Activated CD4-positive, alpha-beta memory T cell treated with anti-CD3 and anti-CD28 coated beads, Interleukin-2, amount 10 ng/mL, durations not matched to agents 7 days and 5 days (primary cell): ENCODE data around the gene MUS81. TPM values are rescaled to one million over a fixed set of nuclear protein-coding genes. Genes with fewer than 3 reads are reported as not detected.

Experiments used
- CTCF ChIA-PET: fragments of 350-600 bp; sonication (Branson Sonifier 250); formaldehyde crosslinking; loops from one replicate; lab custom pipeline; 2021; ENCODE audit warnings: antibody characterized with exemption, inconsistent platforms; lab: Charles Lee
- POLR2A ChIA-PET: fragments of 350-600 bp; sonication (Branson Sonifier 250); formaldehyde crosslinking; loops from one replicate; lab custom pipeline; 2021; ENCODE audit warnings: antibody characterized with exemption; lab: Charles Lee
- DNase-seq: peaks from one replicate; pipeline ENCODE4 v3.0.0-alpha.2; 2020
- H3K27ac Mint-ChIP-seq: one replicate; pipeline ENCODE4 v1.8.0; 2021; ENCODE audit warnings: mild to moderate bottlenecking, mixed read lengths
- H3K27me3 Mint-ChIP-seq: one replicate; pipeline ENCODE4 v1.8.0; 2021; ENCODE audit warnings: mixed read lengths
- H3K36me3 Mint-ChIP-seq: one replicate; pipeline ENCODE4 v1.8.0; 2021; ENCODE audit warnings: low read depth, mixed read lengths
- H3K4me1 Mint-ChIP-seq: one replicate; pipeline ENCODE4 v1.8.0; 2021; ENCODE audit warnings: mixed read lengths
- H3K4me3 Mint-ChIP-seq: one replicate; pipeline ENCODE4 v1.8.0; 2021; ENCODE audit warnings: mild to moderate bottlenecking, mixed read lengths
- H3K9me3 Mint-ChIP-seq: one replicate; pipeline ENCODE4 v1.8.0; 2021; ENCODE audit warnings: mixed read lengths
- total RNA-seq, 2 experiments: library from RNA; stranded (reverse); gene quantifications; one replicate each; pipeline ENCODE4 v1.2.3, GENCODE V29; 2021

Gene MUS81
- total RNA-seq, 2 experiments from 2014 or later = 86.9 to 91.9 TPM

- Mint-ChIP-seq H3K4me1 (peaks cover 17% of the 10 kb centered on the region), H3K9me3 (peaks cover 5% of the 10 kb centered on the region), H3K36me3 (peaks cover 45% of the 10 kb centered on the region), H3K27me3 (no peaks in the 10 kb centered on the region), H3K4me3 (no peak overlapping the region), H3K27ac (no peak overlapping the region)
- no peak for DNase-seq
- CTCF ChIA-PET = interaction anchor here (2.6 kb wide), 1 partner anchor 10 kb away, joined by 10 read pairs; the partner anchor contains the start of gene MUS81
- POLR2A ChIA-PET = interaction anchor here (0.7 to 4.6 kb wide), 9 partner anchors 8 to 129 kb away, joined by 3 to 38 read pairs (median 6); partner anchors contain the start of genes AP5B1, CFL1, MUS81 and RNASEH2C
Observed at GRCh38 chr11:65849771-65850216, 10.4 kb upstream of the MUS81 start.

DNA sequence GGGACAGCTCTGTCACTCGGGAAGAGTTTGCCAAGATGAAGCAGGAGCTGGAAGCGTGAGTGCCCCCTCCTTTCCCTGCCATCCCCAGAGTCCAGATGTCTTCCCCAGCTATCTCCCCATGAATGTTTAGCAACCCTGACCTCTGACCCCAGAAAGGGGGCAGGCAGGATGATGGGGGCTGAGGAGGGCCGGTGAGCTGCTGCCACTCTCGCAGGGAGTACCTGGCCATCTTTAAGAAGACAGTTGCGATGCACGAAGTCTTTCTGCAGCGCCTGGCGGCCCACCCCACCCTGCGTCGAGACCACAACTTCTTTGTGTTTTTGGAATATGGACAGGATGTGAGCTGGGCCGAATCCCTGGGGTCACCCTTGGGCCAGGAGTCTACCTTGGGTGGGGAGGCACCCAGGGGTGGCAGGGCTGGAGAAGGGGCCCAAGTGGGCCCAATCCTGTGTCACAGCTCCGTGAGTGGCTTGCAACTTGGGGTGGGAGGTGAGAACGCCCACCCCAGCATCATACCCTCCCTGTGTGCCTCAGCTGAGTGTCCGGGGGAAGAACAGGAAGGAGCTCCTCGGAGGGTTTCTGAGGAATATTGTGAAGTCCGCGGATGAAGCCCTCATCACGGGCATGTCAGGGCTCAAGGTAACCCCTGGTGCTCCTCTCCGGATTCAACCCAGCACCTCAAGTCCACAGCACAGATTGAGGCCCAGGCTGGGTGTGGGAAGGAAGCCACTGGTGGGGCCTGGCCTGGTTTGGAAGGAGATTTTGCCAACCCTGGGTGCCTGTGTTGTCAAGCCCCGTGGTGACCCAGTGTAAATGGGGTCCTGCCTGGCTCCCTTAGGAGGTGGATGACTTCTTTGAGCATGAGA, 9.8 kb upstream of the MUS81 start:
- Mint-ChIP-seq H3K9me3 (peaks cover 5% of the 10 kb centered on the region), H3K27ac (no peak overlapping the region), H3K4me1 (peaks cover 22% of the 10 kb centered on the region), H3K27me3 (no peaks in the 10 kb centered on the region), H3K4me3 (no peak overlapping the region), H3K36me3 (peaks cover 51% of the 10 kb centered on the region)
- ChIA-PET CTCF (interaction anchor here (1.0 to 2.6 kb wide), 8 partner anchors 9 to 195 kb away, joined by 3 to 13 read pairs (median 4); partner anchors contain the start of genes FIBP, KAT5 and MUS81), POLR2A (interaction anchor here (0.7 to 4.6 kb wide), 13 partner anchors 8 to 172 kb away, joined by 3 to 38 read pairs (median 5); partner anchors contain the start of genes AP5B1, BANF1, CFL1 and EIF1AD)
- peak; percentile 17 for DNase-seq

GRCh38 chr11:65851083-65851579, 9.1 kb upstream of the MUS81 start:
- no peaks in the 10 kb centered on the region for H3K27me3 Mint-ChIP-seq
- peak; percentile 29 for DNase-seq
- POLR2A ChIA-PET = interaction anchor here (0.6 to 4.6 kb wide), 20 partner anchors 9 to 212 kb away, joined by 3 to 38 read pairs (median 3); partner anchors contain the start of genes BANF1, CCDC85B, CTSW and EIF1AD
- H3K36me3 Mint-ChIP-seq = peaks cover 58% of the 10 kb centered on the region
- CTCF ChIA-PET = interaction anchor here (1.0 to 1.5 kb wide), 10 partner anchors 9 to 194 kb away, joined by 3 to 13 read pairs (median 4); partner anchors contain the start of genes BANF1, EIF1AD, FIBP and KAT5
- H3K9me3 Mint-ChIP-seq = peaks cover 5% of the 10 kb centered on the region
- H3K4me3 Mint-ChIP-seq = no peak overlapping the region
- no peak overlapping the region for H3K27ac Mint-ChIP-seq
- H3K4me1 Mint-ChIP-seq = peaks cover 29% of the 10 kb centered on the region

DNA sequence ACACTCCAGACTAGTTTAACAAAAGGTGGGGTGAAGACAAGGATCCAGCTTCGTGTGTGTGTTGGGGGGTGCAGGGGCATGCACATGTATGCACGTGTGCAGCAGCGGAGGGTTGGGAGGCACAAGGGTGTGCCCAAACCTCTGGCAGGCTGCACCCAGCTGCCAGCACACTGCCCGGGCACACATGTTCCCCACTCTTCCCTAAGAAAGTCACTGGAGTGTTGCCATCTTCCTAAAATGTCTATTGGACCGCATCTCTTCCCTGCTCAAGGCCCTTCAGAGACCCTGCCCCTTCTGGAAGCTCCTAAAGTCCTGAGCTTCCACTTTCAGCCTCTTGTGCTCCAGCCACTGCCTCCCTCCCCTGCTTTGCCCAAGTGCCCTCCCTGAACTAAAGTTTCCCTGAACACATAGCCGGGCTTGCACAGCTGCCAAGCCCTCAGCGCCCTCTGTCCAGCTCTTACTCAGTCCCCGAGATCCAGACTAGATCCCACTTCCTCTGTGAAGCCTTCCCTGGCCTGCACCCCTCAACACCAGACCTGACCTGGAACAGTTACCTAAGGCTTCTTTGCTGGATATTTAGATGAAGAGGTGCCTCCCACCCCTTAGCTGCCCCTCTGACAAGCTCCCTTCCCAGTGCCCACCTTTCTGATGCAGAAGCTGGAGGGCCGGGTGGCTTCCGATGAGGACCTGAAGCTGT, 8.3 kb upstream of the MUS81 start:
- peaks cover 66% of the 10 kb centered on the region for H3K36me3 Mint-ChIP-seq
- peaks cover 5% of the 10 kb centered on the region for H3K9me3 Mint-ChIP-seq
- no peak overlapping the region for H3K27ac Mint-ChIP-seq
- no peaks in the 10 kb centered on the region for H3K27me3 Mint-ChIP-seq
- ChIA-PET POLR2A (interaction anchor here (0.6 to 4.6 kb wide), 20 partner anchors 9 to 213 kb away, joined by 3 to 38 read pairs (median 4); partner anchors contain the start of genes CCDC85B, CTSW, FIBP and FOSL1), CTCF (interaction anchor here (1.0 to 1.5 kb wide), 11 partner anchors 8 to 194 kb away, joined by 3 to 13 read pairs (median 3); partner anchors contain the start of genes BANF1, EIF1AD, FIBP and KAT5)
- H3K4me3 Mint-ChIP-seq = no peak overlapping the region
- DNase-seq = no peak
- H3K4me1 Mint-ChIP-seq = peaks cover 38% of the 10 kb centered on the region

DNA sequence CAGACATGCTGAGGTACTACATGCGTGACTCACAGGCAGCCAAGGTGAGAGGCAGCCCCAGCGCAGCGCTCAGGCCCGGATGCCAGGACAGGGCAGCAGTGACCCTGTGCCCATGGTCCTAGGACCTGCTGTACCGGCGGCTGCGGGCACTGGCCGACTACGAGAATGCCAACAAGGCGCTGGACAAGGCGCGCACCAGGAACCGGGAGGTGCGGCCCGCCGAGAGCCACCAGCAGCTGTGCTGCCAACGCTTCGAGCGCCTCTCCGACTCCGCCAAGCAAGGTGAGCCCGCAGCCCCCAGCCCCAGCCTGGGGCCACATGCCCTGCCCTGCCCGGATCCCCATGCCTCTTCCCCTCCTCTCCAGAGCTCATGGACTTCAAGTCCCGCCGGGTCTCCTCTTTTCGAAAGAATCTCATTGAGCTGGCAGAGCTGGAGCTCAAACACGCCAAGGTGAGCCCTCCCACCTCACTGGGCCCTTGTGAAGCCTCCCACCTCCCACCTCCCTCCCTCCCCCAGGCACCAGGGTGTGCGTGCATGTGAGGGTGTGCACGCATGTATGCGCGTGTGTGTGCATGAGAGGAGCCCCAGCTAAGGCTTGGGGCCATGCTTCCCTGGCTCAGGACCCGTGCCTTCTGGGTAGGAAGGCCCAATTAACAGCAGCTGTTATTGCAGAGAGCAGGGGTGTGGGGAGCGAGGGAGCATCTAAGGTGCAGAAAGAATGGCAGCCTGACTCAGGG, 7.6 kb upstream of the MUS81 start:
- ChIA-PET POLR2A (interaction anchor here (1.0 to 4.6 kb wide), 15 partner anchors 8 to 214 kb away, joined by 3 to 38 read pairs (median 4); partner anchors contain the start of genes CCDC85B, FIBP, FOSL1 and MUS81), CTCF (interaction anchor here (1.1 to 1.3 kb wide), 3 partner anchors 24 to 150 kb away, joined by 3 to 5 read pairs (median 3); partner anchors contain the start of genes BANF1 and EIF1AD)
- H3K4me1 Mint-ChIP-seq = peaks cover 38% of the 10 kb centered on the region
- no peak overlapping the region for H3K4me3 Mint-ChIP-seq
- H3K27ac Mint-ChIP-seq = no peak overlapping the region
- no peak for DNase-seq
- no peaks in the 10 kb centered on the region for H3K27me3 Mint-ChIP-seq
- peaks cover 5% of the 10 kb centered on the region for H3K9me3 Mint-ChIP-seq
- H3K36me3 Mint-ChIP-seq = peaks cover 68% of the 10 kb centered on the region

GRCh38 chr11:65853246-65853979, 6.8 kb upstream of the MUS81 start:
- peaks cover 70% of the 10 kb centered on the region for H3K36me3 Mint-ChIP-seq
- ChIA-PET CTCF (no interaction called here), POLR2A (interaction anchor here (1.0 to 3.6 kb wide), 8 partner anchors 8 to 141 kb away, joined by 3 to 13 read pairs (median 4); partner anchors contain the start of genes FOSL1 and SNX32)
- H3K27me3 Mint-ChIP-seq = no peaks in the 10 kb centered on the region
- H3K27ac Mint-ChIP-seq = no peak overlapping the region
- DNase-seq = no peak
- H3K4me3 Mint-ChIP-seq = no peak overlapping the region
- peaks cover 5% of the 10 kb centered on the region for H3K9me3 Mint-ChIP-seq
- peaks cover 41% of the 10 kb centered on the region for H3K4me1 Mint-ChIP-seq

- H3K27me3 Mint-ChIP-seq = no peaks in the 10 kb centered on the region
- peak overlapping the region; percentile 39 for H3K4me3 Mint-ChIP-seq
- H3K27ac Mint-ChIP-seq = no peak overlapping the region
- peaks cover 42% of the 10 kb centered on the region for H3K4me1 Mint-ChIP-seq
- H3K9me3 Mint-ChIP-seq = peaks cover 5% of the 10 kb centered on the region
- ChIA-PET POLR2A (interaction anchor here (1.5 to 2.5 kb wide), 3 partner anchors 9 to 21 kb away, joined by 4 to 8 read pairs (median 5); partner anchors contain the start of gene SNX32), CTCF (no interaction called here)
- no peak for DNase-seq
- peaks cover 70% of the 10 kb centered on the region for H3K36me3 Mint-ChIP-seq
Observed at GRCh38 chr11:65854161-65854592, 6.1 kb upstream of the MUS81 start.

GRCh38 chr11:65854852-65855837, 5.1 kb upstream of the MUS81 start:
- Mint-ChIP-seq H3K4me3 (peak overlapping the region; percentile 91), H3K4me1 (peaks cover 45% of the 10 kb centered on the region), H3K36me3 (peaks cover 72% of the 10 kb centered on the region), H3K27ac (peak overlapping the region; percentile 83), H3K27me3 (no peaks in the 10 kb centered on the region), H3K9me3 (peaks cover 5% of the 10 kb centered on the region)
- ChIA-PET POLR2A (interaction anchor here (0.7 to 8.9 kb wide), 6 partner anchors 15 to 147 kb away, joined by 3 to 284 read pairs (median 18); partner anchors contain the start of genes AP5B1, BANF1, CCDC85B and EFEMP2), CTCF (interaction anchor here (1.4 to 8.7 kb wide), 2 partner anchors 33 to 143 kb away, joined by 4 to 251 read pairs; partner anchors contain the start of genes CCDC85B, FIBP and KAT5)
- no peak for DNase-seq

DNA sequence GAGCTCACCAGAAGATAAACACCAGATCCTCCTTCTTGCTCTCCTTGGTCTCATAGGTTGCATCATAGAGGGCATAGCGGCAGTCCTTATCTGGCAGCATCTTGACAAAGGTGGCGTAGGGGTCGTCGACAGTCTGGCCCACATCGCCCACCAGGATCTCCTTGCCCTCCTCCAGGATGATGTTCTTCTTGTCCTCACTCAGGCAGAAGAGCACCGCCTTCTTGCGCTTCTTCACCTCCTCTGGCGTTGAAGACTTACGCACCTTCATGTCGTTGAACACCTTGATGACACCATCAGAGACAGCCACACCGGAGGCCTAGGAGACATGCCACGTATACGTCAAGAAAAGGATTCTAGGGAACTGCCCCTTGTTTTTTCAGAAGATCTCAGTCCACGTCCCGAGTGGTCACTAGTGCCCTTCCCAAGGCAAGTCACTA, 4.3 kb upstream of the MUS81 start:
- ChIA-PET CTCF (interaction anchor here (1.4 to 8.7 kb wide), 2 partner anchors 32 to 144 kb away, joined by 4 to 251 read pairs; partner anchors contain the start of genes CCDC85B, FIBP and KAT5), POLR2A (interaction anchor here (0.7 to 8.9 kb wide), 7 partner anchors 14 to 241 kb away, joined by 3 to 284 read pairs (median 8); partner anchors contain the start of genes AP5B1, BANF1, CCDC85B and EFEMP2)
- H3K27me3 Mint-ChIP-seq = no peaks in the 10 kb centered on the region
- DNase-seq = no peak
- H3K27ac Mint-ChIP-seq = peak overlapping the region; percentile 83
- peaks cover 5% of the 10 kb centered on the region for H3K9me3 Mint-ChIP-seq
- H3K4me1 Mint-ChIP-seq = peaks cover 48% of the 10 kb centered on the region
- H3K4me3 Mint-ChIP-seq = peak overlapping the region; percentile 91
- peaks cover 68% of the 10 kb centered on the region for H3K36me3 Mint-ChIP-seq
